Measurements from ENCODE around the gene FNDC3B.
"Not testable (repeated sequence)": the region's sequence is repeated elsewhere in the genome, so short reads cannot be mapped to it uniquely, and the experiment has no call there.

The FNDC3B gene

GRCh38 chr3:172222478-172223071 lies 183.2 kb downstream of the FNDC3B start:
- DNase-seq: no peak

GRCh38 chr3:172223870-172224269 lies 184.5 kb downstream of the FNDC3B start:
- DNase-seq: no peak

GRCh38 chr3:172224560-172225214 lies 185.3 kb downstream of the FNDC3B start:
- DNase-seq: peak; percentile 94

GRCh38 chr3:172225215-172225707 lies 185.9 kb downstream of the FNDC3B start:
- DNase-seq: no peak

GRCh38 chr3:172226831-172227230 lies 187.5 kb downstream of the FNDC3B start:
- DNase-seq: no peak

- no peak for DNase-seq
These were observed 188.1 kb downstream of the FNDC3B start for GRCh38 chr3:172227340-172228035.

GRCh38 chr3:172228036-172228415 lies 188.6 kb downstream of the FNDC3B start:
- no peak for DNase-seq

GRCh38 chr3:172229462-172229861 lies 190.1 kb downstream of the FNDC3B start:
- no peak for DNase-seq

GRCh38 chr3:172231318-172231901 lies 192.0 kb downstream of the FNDC3B start:
- no peak for DNase-seq

GRCh38 chr3:172232579-172233212 lies 193.3 kb downstream of the FNDC3B start:
- DNase-seq: no peak

GRCh38 chr3:172233474-172234277 lies 194.3 kb downstream of the FNDC3B start:
- no peak for DNase-seq

- no peak for DNase-seq
These were observed 196.3 kb downstream of the FNDC3B start for GRCh38 chr3:172235698-172236097.

- no peak for DNase-seq
These were observed 197.7 kb downstream of the FNDC3B start for GRCh38 chr3:172236771-172237742.

- DNase-seq: no peak
These were observed 198.8 kb downstream of the FNDC3B start for GRCh38 chr3:172238188-172238587.

GRCh38 chr3:172239218-172239790 lies 199.9 kb downstream of the FNDC3B start:
- DNase-seq: no peak

- no peak for DNase-seq
These were observed 202.0 kb downstream of the FNDC3B start for GRCh38 chr3:172241405-172241804.

- not testable (repeated sequence) for DNase-seq
These were observed 203.1 kb downstream of the FNDC3B start for GRCh38 chr3:172242471-172242870.

GRCh38 chr3:172243376-172243775 lies 204.0 kb downstream of the FNDC3B start:
- DNase-seq: not testable (repeated sequence)

GRCh38 chr3:172244011-172244410 lies 204.6 kb downstream of the FNDC3B start:
- DNase-seq: no peak

GRCh38 chr3:172245241-172245640 lies 205.9 kb downstream of the FNDC3B start:
- no peak for DNase-seq

Measured in NCI-H1092 treated with DMSO at 0.1 percent for 48 hours (cell line).